WTC11 (cell line): ENCODE results near the gene RSRC1. TPM values are rescaled to one million over a fixed set of nuclear protein-coding genes. Genes with fewer than 3 reads are reported as not detected.
A peak's percentile ranks its signal among the peaks of the same experiment; 100 is the strongest.

Experiments used
- ATAC-seq: fragments of 200-7000 bp; cut with Tn5 transposase; 2 replicates; pipeline ENCODE4 v1.10.0; 2021; ENCODE audit warnings: mild to moderate bottlenecking, moderate library complexity
- CTCF ChIA-PET: fragments of 300-600 bp; sonication (Branson Sonifier 250); formaldehyde crosslinking; loops from one replicate; lab custom pipeline; 2021; ENCODE audit warnings: antibody characterized with exemption; lab: Charles Lee
- POLR2A ChIA-PET: fragments of 350-600 bp; sonication (Branson Sonifier 250); formaldehyde crosslinking; loops from one replicate; lab custom pipeline; 2021; ENCODE audit warnings: antibody characterized with exemption; lab: Charles Lee
- DNase-seq: peaks from one replicate; pipeline ENCODE4 v3.0.0; 2021; ENCODE audit warnings: low spot score
- H3K27ac Mint-ChIP-seq: 2 replicates; pipeline ENCODE4 v1.8.0; 2021; ENCODE audit warnings: mixed read lengths
- H3K27me3 Mint-ChIP-seq: 2 replicates; pipeline ENCODE4 v1.8.0; 2021; ENCODE audit warnings: low read depth, mild to moderate bottlenecking, moderate library complexity, mixed read lengths
- H3K36me3 Mint-ChIP-seq: 2 replicates; pipeline ENCODE4 v1.8.0; 2021; ENCODE audit warnings: mixed read lengths
- H3K4me1 Mint-ChIP-seq: 2 replicates; pipeline ENCODE4 v1.8.0; 2022; ENCODE audit warnings: mixed read lengths
- H3K4me3 Mint-ChIP-seq: 2 replicates; pipeline ENCODE4 v1.8.0; 2021; ENCODE audit warnings: mild to moderate bottlenecking, moderate library complexity, mixed read lengths
- H3K9me3 Mint-ChIP-seq: 2 replicates; pipeline ENCODE4 v1.8.0; 2021; ENCODE audit warnings: mixed read lengths
- ATF1 ChIP-seq: sonication (generic); formaldehyde crosslinking; IDR thresholded peaks from 2 replicates; pipeline ENCODE4 v1.8.1; 2023; ENCODE audit warnings: mild to moderate bottlenecking, moderate library complexity, missing genetic modification reagents
- CBFB ChIP-seq: sonication (generic); formaldehyde crosslinking; IDR thresholded peaks from 2 replicates; pipeline ENCODE4 v1.8.1; 2022; ENCODE audit warnings: mild to moderate bottlenecking, low read depth, missing genetic modification reagents
- IRF2 ChIP-seq: sonication (generic); formaldehyde crosslinking; IDR thresholded peaks from 2 replicates; pipeline ENCODE4 v1.8.0; 2022; ENCODE audit warnings: low read depth, missing genetic modification reagents, borderline replicate concordance
- JUN ChIP-seq: sonication (generic); formaldehyde crosslinking; IDR thresholded peaks from 2 replicates; pipeline ENCODE4 v1.8.0; 2023; ENCODE audit warnings: mild to moderate bottlenecking, missing genetic modification reagents
- NFE2L1 ChIP-seq: sonication (generic); formaldehyde crosslinking; IDR thresholded peaks from 2 replicates; pipeline ENCODE4 v1.8.1; 2023; ENCODE audit warnings: missing genetic modification reagents
- NR2C2 ChIP-seq: sonication (generic); formaldehyde crosslinking; IDR thresholded peaks from 2 replicates; pipeline ENCODE4 v1.8.0; 2022; ENCODE audit warnings: mild to moderate bottlenecking, missing genetic modification reagents
- TEAD4 ChIP-seq: sonication (generic); formaldehyde crosslinking; IDR thresholded peaks from 2 replicates; pipeline ENCODE4 v1.8.0; 2022; ENCODE audit warnings: mild to moderate bottlenecking, missing genetic modification reagents
- ZNF138 ChIP-seq: sonication (generic); formaldehyde crosslinking; conservative IDR thresholded peaks from 2 replicates; pipeline ENCODE4 v1.8.1; 2022; ENCODE audit warnings: mild to moderate bottlenecking, moderate library complexity, missing genetic modification reagents
- ZNF396 ChIP-seq: fragments of 250-450 bp; sonication (Bioruptor Pico); IDR thresholded peaks from 2 replicates; pipeline ENCODE4 v1.8.0; 2021; ENCODE audit warnings: mild to moderate bottlenecking, moderate library complexity, borderline replicate concordance
- ZNF416 ChIP-seq: fragments of 250-450 bp; sonication (Bioruptor Pico); IDR thresholded peaks from 2 replicates; pipeline ENCODE4 v1.9.0; 2021; ENCODE audit warnings: mild to moderate bottlenecking, inconsistent platforms
- total RNA-seq: library from RNA; stranded (reverse); gene quantifications from 3 replicates; pipeline ENCODE4 v1.2.3, GENCODE V29; 2021
- TF ChIP-seq, protein P1 (sequence below): sonication (generic); formaldehyde crosslinking; IDR thresholded peaks from 2 replicates; pipeline ENCODE4 v1.8.1; 2022; ENCODE audit warnings: low read depth, missing genetic modification reagents, borderline replicate concordance
- TF ChIP-seq, protein P2 (sequence below): fragments of 200-600 bp; IDR thresholded peaks from 2 replicates; pipeline ENCODE4 v1.8.0; 2022; ENCODE audit warnings: antibody characterized with exemption
- TF ChIP-seq, protein P3 (sequence below): sonication (generic); formaldehyde crosslinking; IDR thresholded peaks from 2 replicates; pipeline ENCODE4 v1.8.0; 2022; ENCODE audit warnings: mild to moderate bottlenecking, missing genetic modification reagents
- TF ChIP-seq, protein P4 (sequence below): sonication (generic); formaldehyde crosslinking; conservative IDR thresholded peaks from 2 replicates; pipeline ENCODE4 v1.8.1; 2023; ENCODE audit warnings: mild to moderate bottlenecking, low read depth, missing genetic modification reagents, moderate library complexity
- TF ChIP-seq, protein P5 (sequence below): sonication (generic); formaldehyde crosslinking; IDR thresholded peaks from 2 replicates; pipeline ENCODE4 v1.8.1; 2022; ENCODE audit warnings: mild to moderate bottlenecking, missing genetic modification reagents, moderate library complexity, borderline replicate concordance
- TF ChIP-seq, protein P6 (sequence below): sonication (generic); formaldehyde crosslinking; IDR thresholded peaks from 2 replicates; pipeline ENCODE4 v1.8.0; 2022; ENCODE audit warnings: missing genetic modification reagents

Gene RSRC1
- total RNA-seq, 1 experiment from 2014 or later = 21.3 TPM

DNA sequence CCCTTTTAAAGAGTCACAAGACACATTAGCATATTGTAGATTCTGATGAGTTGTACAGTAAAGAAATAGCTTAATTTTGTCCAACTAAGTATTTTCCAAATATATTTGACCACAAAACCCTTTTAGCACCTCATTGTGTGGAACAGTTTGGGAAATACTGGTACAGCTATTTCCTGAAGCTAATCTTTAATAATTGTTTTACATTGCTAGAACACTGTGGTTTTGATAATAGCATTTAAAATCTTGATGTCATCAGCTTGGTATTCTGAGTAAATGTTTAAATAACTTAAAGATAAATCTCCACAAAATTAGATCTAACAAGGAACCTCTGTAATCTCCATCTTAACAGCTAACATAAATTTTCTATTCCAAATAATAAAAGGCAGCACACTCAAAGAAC lies 321.1 kb downstream of the RSRC1 start:
- no peak for ATAC-seq
- Mint-ChIP-seq H3K4me1 (no peaks in the 10 kb centered on the region), H3K9me3 (no peaks in the 10 kb centered on the region), H3K4me3 (no peak overlapping the region), H3K36me3 (no peaks in the 10 kb centered on the region), H3K27ac (no peak overlapping the region), H3K27me3 (no peaks in the 10 kb centered on the region)
- TF ChIP-seq NFE2L1 (CRISPR knock-in tag) (no peak), NR2C2 (CRISPR knock-in tag) (no peak), TEAD4 (no peak), ZNF416 (CRISPR knock-in tag) (no peak)
- DNase-seq = no peak
- CTCF ChIA-PET = no interaction called here
- POLR2A ChIA-PET = no interaction called here

DNA sequence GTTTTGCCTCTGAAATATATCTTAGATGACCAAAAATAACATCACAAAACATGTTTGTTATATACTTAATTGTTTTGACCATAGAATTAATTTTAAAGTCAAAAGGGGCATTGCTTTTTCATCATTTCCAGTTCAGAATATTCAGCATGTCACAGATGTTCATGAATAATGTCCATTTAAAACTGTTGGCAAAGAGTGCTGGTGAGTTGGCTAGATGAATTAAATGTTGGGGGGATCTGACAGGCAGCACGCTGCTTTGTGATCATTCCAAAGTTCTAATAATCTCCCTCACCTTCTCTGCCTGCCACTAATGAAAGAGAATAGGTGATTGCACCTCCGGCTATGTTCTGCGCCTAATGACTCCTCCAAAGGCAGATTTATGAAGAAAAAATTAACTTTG lies 321.9 kb downstream of the RSRC1 start:
- TF ChIP-seq CBFB (CRISPR knock-in tag) (no peak), ZNF138 (CRISPR knock-in tag) (no peak), IRF2 (CRISPR knock-in tag) (no peak)
- TF ChIP-seq, protein P1, sequence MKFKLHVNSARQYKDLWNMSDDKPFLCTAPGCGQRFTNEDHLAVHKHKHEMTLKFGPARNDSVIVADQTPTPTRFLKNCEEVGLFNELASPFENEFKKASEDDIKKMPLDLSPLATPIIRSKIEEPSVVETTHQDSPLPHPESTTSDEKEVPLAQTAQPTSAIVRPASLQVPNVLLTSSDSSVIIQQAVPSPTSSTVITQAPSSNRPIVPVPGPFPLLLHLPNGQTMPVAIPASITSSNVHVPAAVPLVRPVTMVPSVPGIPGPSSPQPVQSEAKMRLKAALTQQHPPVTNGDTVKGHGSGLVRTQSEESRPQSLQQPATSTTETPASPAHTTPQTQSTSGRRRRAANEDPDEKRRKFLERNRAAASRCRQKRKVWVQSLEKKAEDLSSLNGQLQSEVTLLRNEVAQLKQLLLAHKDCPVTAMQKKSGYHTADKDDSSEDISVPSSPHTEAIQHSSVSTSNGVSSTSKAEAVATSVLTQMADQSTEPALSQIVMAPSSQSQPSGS (CRISPR knock-in tag) = no peak
- Mint-ChIP-seq H3K36me3 (no peaks in the 10 kb centered on the region), H3K9me3 (no peaks in the 10 kb centered on the region), H3K27me3 (no peaks in the 10 kb centered on the region), H3K27ac (no peak overlapping the region), H3K4me1 (no peaks in the 10 kb centered on the region), H3K4me3 (no peak overlapping the region)
- POLR2A ChIA-PET = no interaction called here
- CTCF ChIA-PET = no interaction called here
- ATAC-seq (no peak), DNase-seq (no peak)

DNA sequence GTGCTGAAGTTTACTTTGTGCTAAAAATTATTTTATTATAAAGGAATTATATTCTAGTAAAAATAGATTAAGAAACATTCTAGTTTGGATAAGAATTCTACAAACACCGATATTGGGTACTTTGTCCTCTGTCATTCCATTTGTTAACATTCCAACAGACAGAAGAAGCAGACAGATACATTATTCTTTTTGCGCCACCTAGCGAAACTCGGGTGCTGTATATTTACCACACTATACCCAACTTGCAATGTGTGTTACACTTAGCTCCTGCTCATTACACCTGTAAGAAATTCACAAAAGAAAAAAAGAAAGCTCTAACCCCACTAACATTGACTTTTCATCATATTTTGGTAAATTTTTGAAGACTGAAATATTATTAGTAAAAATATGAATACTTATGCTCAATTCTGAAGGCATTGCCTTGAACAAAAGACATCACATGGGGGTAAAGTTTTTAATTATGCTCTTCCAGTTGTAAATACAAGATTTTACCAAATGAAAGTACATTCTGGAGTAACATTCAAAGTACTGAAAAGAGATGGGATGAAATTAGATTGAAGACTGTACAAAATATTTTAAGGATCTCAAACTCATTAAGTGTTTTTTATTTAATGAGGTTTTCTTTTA lies 324.6 kb downstream of the RSRC1 start:
- CTCF ChIA-PET = interaction anchor here (0.6 to 2.0 kb wide), 14 partner anchors 15 to 1619 kb away, joined by 3 to 8 read pairs (median 5); partner anchors contain the start of gene RSRC1
- POLR2A ChIA-PET = no interaction called here
- TF ChIP-seq, protein P2, sequence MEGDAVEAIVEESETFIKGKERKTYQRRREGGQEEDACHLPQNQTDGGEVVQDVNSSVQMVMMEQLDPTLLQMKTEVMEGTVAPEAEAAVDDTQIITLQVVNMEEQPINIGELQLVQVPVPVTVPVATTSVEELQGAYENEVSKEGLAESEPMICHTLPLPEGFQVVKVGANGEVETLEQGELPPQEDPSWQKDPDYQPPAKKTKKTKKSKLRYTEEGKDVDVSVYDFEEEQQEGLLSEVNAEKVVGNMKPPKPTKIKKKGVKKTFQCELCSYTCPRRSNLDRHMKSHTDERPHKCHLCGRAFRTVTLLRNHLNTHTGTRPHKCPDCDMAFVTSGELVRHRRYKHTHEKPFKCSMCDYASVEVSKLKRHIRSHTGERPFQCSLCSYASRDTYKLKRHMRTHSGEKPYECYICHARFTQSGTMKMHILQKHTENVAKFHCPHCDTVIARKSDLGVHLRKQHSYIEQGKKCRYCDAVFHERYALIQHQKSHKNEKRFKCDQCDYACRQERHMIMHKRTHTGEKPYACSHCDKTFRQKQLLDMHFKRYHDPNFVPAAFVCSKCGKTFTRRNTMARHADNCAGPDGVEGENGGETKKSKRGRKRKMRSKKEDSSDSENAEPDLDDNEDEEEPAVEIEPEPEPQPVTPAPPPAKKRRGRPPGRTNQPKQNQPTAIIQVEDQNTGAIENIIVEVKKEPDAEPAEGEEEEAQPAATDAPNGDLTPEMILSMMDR = peak; percentile 41; the same call in 1 of the 2 replicates
- TF ChIP-seq, protein P3, sequence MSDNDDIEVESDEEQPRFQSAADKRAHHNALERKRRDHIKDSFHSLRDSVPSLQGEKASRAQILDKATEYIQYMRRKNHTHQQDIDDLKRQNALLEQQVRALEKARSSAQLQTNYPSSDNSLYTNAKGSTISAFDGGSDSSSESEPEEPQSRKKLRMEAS (CRISPR knock-in tag) = no peak
- TF ChIP-seq, protein P4, sequence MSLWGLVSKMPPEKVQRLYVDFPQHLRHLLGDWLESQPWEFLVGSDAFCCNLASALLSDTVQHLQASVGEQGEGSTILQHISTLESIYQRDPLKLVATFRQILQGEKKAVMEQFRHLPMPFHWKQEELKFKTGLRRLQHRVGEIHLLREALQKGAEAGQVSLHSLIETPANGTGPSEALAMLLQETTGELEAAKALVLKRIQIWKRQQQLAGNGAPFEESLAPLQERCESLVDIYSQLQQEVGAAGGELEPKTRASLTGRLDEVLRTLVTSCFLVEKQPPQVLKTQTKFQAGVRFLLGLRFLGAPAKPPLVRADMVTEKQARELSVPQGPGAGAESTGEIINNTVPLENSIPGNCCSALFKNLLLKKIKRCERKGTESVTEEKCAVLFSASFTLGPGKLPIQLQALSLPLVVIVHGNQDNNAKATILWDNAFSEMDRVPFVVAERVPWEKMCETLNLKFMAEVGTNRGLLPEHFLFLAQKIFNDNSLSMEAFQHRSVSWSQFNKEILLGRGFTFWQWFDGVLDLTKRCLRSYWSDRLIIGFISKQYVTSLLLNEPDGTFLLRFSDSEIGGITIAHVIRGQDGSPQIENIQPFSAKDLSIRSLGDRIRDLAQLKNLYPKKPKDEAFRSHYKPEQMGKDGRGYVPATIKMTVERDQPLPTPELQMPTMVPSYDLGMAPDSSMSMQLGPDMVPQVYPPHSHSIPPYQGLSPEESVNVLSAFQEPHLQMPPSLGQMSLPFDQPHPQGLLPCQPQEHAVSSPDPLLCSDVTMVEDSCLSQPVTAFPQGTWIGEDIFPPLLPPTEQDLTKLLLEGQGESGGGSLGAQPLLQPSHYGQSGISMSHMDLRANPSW (CRISPR knock-in tag) = no peak

DNA sequence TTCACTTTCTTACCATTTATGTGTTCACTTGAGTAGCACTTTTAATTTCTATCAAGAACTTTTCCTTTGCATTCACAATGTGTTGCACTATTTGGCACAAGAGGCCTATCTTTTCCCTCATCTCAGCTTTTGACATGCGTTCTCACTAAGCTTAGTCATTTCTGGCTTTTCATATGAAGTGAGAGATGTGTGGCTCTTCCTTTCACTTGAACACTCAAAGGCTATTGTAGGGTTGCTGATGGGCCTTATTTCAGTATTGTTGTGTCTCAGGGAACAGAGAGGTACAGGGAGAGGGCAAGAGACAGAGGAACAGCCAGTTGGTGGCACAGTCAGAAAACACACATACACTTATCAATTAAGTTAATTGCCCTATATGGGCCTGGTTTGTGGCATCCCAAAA lies 333.7 kb downstream of the RSRC1 start:
- Mint-ChIP-seq H3K27ac (no peak overlapping the region), H3K4me1 (no peaks in the 10 kb centered on the region), H3K9me3 (no peaks in the 10 kb centered on the region), H3K27me3 (no peaks in the 10 kb centered on the region), H3K36me3 (no peaks in the 10 kb centered on the region), H3K4me3 (no peak overlapping the region)
- CTCF ChIA-PET = no interaction called here
- DNase-seq (no peak), ATAC-seq (no peak)
- POLR2A ChIA-PET = no interaction called here
- TF ChIP-seq JUN (CRISPR knock-in tag) = no peak
- no peak for TF ChIP-seq ZNF396
- TF ChIP-seq, protein P5, sequence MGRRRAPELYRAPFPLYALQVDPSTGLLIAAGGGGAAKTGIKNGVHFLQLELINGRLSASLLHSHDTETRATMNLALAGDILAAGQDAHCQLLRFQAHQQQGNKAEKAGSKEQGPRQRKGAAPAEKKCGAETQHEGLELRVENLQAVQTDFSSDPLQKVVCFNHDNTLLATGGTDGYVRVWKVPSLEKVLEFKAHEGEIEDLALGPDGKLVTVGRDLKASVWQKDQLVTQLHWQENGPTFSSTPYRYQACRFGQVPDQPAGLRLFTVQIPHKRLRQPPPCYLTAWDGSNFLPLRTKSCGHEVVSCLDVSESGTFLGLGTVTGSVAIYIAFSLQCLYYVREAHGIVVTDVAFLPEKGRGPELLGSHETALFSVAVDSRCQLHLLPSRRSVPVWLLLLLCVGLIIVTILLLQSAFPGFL (CRISPR knock-in tag) = no peak
- TF ChIP-seq, protein P6, sequence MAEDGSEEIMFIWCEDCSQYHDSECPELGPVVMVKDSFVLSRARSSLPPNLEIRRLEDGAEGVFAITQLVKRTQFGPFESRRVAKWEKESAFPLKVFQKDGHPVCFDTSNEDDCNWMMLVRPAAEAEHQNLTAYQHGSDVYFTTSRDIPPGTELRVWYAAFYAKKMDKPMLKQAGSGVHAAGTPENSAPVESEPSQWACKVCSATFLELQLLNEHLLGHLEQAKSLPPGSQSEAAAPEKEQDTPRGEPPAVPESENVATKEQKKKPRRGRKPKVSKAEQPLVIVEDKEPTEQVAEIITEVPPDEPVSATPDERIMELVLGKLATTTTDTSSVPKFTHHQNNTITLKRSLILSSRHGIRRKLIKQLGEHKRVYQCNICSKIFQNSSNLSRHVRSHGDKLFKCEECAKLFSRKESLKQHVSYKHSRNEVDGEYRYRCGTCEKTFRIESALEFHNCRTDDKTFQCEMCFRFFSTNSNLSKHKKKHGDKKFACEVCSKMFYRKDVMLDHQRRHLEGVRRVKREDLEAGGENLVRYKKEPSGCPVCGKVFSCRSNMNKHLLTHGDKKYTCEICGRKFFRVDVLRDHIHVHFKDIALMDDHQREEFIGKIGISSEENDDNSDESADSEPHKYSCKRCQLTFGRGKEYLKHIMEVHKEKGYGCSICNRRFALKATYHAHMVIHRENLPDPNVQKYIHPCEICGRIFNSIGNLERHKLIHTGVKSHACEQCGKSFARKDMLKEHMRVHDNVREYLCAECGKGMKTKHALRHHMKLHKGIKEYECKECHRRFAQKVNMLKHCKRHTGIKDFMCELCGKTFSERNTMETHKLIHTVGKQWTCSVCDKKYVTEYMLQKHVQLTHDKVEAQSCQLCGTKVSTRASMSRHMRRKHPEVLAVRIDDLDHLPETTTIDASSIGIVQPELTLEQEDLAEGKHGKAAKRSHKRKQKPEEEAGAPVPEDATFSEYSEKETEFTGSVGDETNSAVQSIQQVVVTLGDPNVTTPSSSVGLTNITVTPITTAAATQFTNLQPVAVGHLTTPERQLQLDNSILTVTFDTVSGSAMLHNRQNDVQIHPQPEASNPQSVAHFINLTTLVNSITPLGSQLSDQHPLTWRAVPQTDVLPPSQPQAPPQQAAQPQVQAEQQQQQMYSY (CRISPR knock-in tag) = no peak
- TF ChIP-seq ATF1 (CRISPR knock-in tag) = no peak

More for the DNA sequence above, 324.6 kb downstream of the RSRC1 start:
- Mint-ChIP-seq H3K4me3 (no peak overlapping the region), H3K4me1 (no peaks in the 10 kb centered on the region), H3K36me3 (no peaks in the 10 kb centered on the region), H3K27ac (no peak overlapping the region), H3K9me3 (no peaks in the 10 kb centered on the region), H3K27me3 (no peaks in the 10 kb centered on the region)
- peak; percentile 96 for ATAC-seq
- peak; percentile 53 for DNase-seq
